Measurements from ENCODE around the gene NUB1. TPM values are rescaled to one million over a fixed set of nuclear protein-coding genes. Genes with fewer than 3 reads are reported as not detected.

The NUB1 gene
- total and polyA plus RNA-seq, 2 experiments from 2014 or later, result 30.6 to 34.3 TPM

GRCh38 chr7:151334628-151335027 is 7.0 kb upstream of the NUB1 start:
- TF ChIP-seq, protein P1, sequence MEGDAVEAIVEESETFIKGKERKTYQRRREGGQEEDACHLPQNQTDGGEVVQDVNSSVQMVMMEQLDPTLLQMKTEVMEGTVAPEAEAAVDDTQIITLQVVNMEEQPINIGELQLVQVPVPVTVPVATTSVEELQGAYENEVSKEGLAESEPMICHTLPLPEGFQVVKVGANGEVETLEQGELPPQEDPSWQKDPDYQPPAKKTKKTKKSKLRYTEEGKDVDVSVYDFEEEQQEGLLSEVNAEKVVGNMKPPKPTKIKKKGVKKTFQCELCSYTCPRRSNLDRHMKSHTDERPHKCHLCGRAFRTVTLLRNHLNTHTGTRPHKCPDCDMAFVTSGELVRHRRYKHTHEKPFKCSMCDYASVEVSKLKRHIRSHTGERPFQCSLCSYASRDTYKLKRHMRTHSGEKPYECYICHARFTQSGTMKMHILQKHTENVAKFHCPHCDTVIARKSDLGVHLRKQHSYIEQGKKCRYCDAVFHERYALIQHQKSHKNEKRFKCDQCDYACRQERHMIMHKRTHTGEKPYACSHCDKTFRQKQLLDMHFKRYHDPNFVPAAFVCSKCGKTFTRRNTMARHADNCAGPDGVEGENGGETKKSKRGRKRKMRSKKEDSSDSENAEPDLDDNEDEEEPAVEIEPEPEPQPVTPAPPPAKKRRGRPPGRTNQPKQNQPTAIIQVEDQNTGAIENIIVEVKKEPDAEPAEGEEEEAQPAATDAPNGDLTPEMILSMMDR (IDR thresholded peaks at IDR 0.05; ENCODE audit: low read depth, low read length), result no peak
- Histone ChIP-seq H3K4me3 (no peak overlapping the region), H3K4me1 (ENCODE audit: low read depth) (no peaks in the 10 kb centered on the region), H3K27ac (no peak overlapping the region), H3K9me3 (ENCODE audit: low read depth) (no peaks in the 10 kb centered on the region), H3K27me3 (no peaks in the 10 kb centered on the region), H3K36me3 (no peaks in the 10 kb centered on the region)
- no peak for DNase-seq (ENCODE audit: low read depth in 1 of 2, low spot score in 1 of 2)

GRCh38 chr7:151336027-151336708 is 5.4 kb upstream of the NUB1 start:
- H3K27me3 ChIP-seq, result no peaks in the 10 kb centered on the region
- no peak overlapping the region for H3K27ac ChIP-seq
- H3K4me1 ChIP-seq (ENCODE audit: low read depth), result no peaks in the 10 kb centered on the region
- H3K36me3 ChIP-seq, result no peaks in the 10 kb centered on the region
- TF ChIP-seq, protein P1 (IDR thresholded peaks at IDR 0.05; ENCODE audit: low read depth, low read length), result no peak
- H3K4me3 ChIP-seq, result no peak overlapping the region
- DNase-seq (ENCODE audit: low read depth in 1 of 2, low spot score in 1 of 2), result no peak
- H3K9me3 ChIP-seq (ENCODE audit: low read depth), result no peaks in the 10 kb centered on the region

DNA sequence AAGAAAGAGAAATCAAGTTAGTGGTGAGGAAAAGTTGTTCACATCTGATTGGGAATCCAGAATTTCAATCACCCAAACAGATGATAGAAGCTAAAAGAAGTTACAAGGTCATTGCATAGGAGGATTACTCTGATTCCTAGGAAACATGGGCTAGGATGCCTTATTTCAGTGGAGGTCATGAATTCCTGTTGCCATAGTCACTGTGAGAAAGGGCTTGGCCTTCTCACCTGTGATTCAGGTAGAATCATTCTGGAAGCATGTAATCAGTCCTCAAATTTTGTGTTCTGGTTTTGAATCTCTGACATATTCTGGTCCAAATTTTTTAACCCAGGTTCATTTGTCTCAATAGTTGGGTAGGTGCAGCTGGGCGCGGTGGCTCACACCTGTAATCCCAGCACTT is 4.3 kb upstream of the NUB1 start:
- no peaks in the 10 kb centered on the region for H3K9me3 ChIP-seq (ENCODE audit: low read depth)
- H3K36me3 ChIP-seq, result no peaks in the 10 kb centered on the region
- no peak for DNase-seq (ENCODE audit: low read depth in 1 of 2, low spot score in 1 of 2)
- TF ChIP-seq, protein P1 (IDR thresholded peaks at IDR 0.05; ENCODE audit: low read depth, low read length), result no peak
- H3K4me1 ChIP-seq (ENCODE audit: low read depth), result no peaks in the 10 kb centered on the region
- no peak overlapping the region for H3K4me3 ChIP-seq
- H3K27ac ChIP-seq, result no peak overlapping the region
- H3K27me3 ChIP-seq, result no peaks in the 10 kb centered on the region

DNA sequence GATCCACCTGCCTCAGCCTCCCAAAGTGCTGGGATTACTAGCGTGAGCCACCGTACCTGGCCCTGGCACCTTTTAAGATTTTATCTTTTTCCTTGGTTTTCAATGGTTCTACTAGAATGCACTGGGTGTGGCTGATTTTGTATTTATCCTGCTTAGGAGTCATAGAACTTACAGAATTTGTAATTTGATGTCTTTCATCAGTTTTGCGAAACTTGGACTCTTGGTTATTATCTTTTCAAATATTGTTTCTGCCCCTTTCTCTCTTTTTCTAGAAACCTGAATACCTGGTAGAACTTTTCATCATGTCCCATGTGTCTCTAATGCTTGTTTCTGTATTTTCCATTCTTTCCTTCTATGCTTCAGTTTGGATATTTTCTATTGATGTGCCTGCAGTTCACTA is 2.8 kb upstream of the NUB1 start:
- no peak overlapping the region for H3K27ac ChIP-seq
- H3K4me1 ChIP-seq (ENCODE audit: low read depth), result no peaks in the 10 kb centered on the region
- H3K36me3 ChIP-seq, result peaks cover 4% of the 10 kb centered on the region
- H3K27me3 ChIP-seq, result no peaks in the 10 kb centered on the region
- no peak for DNase-seq (ENCODE audit: low read depth in 1 of 2, low spot score in 1 of 2)
- no peaks in the 10 kb centered on the region for H3K9me3 ChIP-seq (ENCODE audit: low read depth)
- no peak overlapping the region for H3K4me3 ChIP-seq
- TF ChIP-seq, protein P1 (IDR thresholded peaks at IDR 0.05; ENCODE audit: low read depth, low read length), result no peak

DNA sequence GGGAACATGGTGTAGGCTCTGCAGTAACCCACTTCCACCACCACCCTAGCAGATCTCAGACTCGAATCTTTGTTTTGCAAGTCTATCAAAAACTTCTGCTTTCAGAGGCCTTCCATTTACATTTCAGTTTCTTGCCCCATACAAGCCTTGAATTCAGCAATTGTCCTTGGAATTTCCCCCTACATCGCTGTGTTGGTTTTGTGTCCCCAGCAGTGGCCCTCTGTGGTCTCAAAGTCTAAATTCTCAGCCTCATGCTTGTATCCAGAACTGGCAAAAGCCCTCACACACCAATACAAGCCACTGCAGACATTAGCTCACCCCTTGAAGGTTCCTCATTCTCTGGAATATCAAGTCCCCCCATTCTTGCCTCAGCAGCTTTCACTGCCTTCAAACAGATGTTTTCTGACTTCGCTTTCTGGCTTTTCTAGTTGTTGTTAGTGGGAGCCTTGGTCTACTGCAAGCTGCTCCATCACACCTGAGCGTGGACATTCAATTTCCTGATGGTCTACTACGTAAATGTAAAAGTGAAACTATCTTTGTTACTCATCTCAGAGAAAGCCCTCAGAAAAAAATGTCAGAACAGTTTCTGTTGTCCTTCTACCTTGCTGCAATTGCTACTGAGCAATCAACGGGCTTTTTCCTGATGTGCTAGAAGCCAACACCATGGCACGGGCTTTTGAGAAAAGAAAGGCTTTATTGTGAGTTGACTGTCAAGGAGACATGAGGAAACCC is 1.8 kb upstream of the NUB1 start:
- no peak overlapping the region for H3K4me3 ChIP-seq
- no peaks in the 10 kb centered on the region for H3K27me3 ChIP-seq
- no peaks in the 10 kb centered on the region for H3K4me1 ChIP-seq (ENCODE audit: low read depth)
- TF ChIP-seq, protein P1 (IDR thresholded peaks at IDR 0.05; ENCODE audit: low read depth, low read length), result no peak
- H3K27ac ChIP-seq, result no peak overlapping the region
- no peak for DNase-seq (ENCODE audit: low read depth in 1 of 2, low spot score in 1 of 2)
- no peaks in the 10 kb centered on the region for H3K9me3 ChIP-seq (ENCODE audit: low read depth)
- H3K36me3 ChIP-seq, result peaks cover 4% of the 10 kb centered on the region

All from cardiac muscle cell (in vitro differentiated cells and primary cell).